GM19438 (cell line): ENCODE data around the gene FNDC11.
"Not testable (repeated sequence)": the region's sequence is repeated elsewhere in the genome, so short reads cannot be mapped to it uniquely, and the experiment has no call there.

Source experiments
- ATAC-seq: cut with Tn5 transposase; IDR thresholded peaks from one replicate; pipeline ENCODE4 v1.9.1; 2021; ENCODE audit warnings: low read depth; ENCODE audit not compliant: unreplicated experiment

Gene FNDC11

GRCh38 chr20:63552481-63553249 is 1.3 kb upstream of the FNDC11 start:
- peak; percentile 53 for ATAC-seq

GRCh38 chr20:63553251-63553932 is 567 bp upstream of the FNDC11 start:
- ATAC-seq, result peak; percentile 29

GRCh38 chr20:63554361-63555278 is 661 bp downstream of the FNDC11 start:
- no peak for ATAC-seq

- no peak for ATAC-seq
These were observed 1.9 kb downstream of the FNDC11 start for GRCh38 chr20:63555661-63556381.

- no peak for ATAC-seq
These were observed 3.0 kb downstream of the FNDC11 start for GRCh38 chr20:63556873-63557478.

- ATAC-seq, result no peak
These were observed 3.5 kb downstream of the FNDC11 start for GRCh38 chr20:63557481-63557891.

GRCh38 chr20:63558804-63559484 is 5.0 kb downstream of the FNDC11 start:
- no peak for ATAC-seq

GRCh38 chr20:63559485-63560332 is 5.8 kb downstream of the FNDC11 start:
- ATAC-seq, result not testable (repeated sequence)

- ATAC-seq, result no peak
These were observed 6.4 kb downstream of the FNDC11 start for GRCh38 chr20:63560333-63560805.

GRCh38 chr20:63560856-63561609 is 7.1 kb downstream of the FNDC11 start:
- ATAC-seq, result no peak

GRCh38 chr20:63561624-63562396 is 7.9 kb downstream of the FNDC11 start:
- no peak for ATAC-seq

GRCh38 chr20:63562461-63563224 is 8.7 kb downstream of the FNDC11 start:
- ATAC-seq, result no peak

GRCh38 chr20:63563225-63563935 is 9.4 kb downstream of the FNDC11 start:
- ATAC-seq, result no peak

GRCh38 chr20:63564036-63564810 is 10.3 kb downstream of the FNDC11 start:
- no peak for ATAC-seq
